Spleen (tissue), 7 donors: ENCODE measurements around the gene GDPD3.

Experiments
- POLR2A ChIP-seq, 3 donors: fragments of 450-650 bp; IDR thresholded peaks; one replicate each; pipeline ENCODE4 v1.5.1; 2017; ENCODE audit warnings: antibody characterized with exemption in 3 of 3, mild to moderate bottlenecking in 1 of 3
- TF ChIP-seq, protein P1 (sequence below), 11 experiments: fragments of 200-600 bp in 7 of 11; fragments of 450-650 bp in 4 of 11; sonication (generic) in 4 of 11; IDR thresholded peaks in 8 of 11; conservative IDR thresholded peaks in 3 of 11; 1 replicate in 7 of 11; 2 replicates in 4 of 11; pipeline versions ENCODE4 v1.4.0 to v1.8.0; 2016 to 2021; ENCODE audit warnings: antibody characterized with exemption in 11 of 11, inconsistent platforms in 4 of 11, mild to moderate bottlenecking in 1 of 11
- donor health status: DM: no; HTN: no; CAD: no; lungs with moderate emphysema.
- donor health status: DM: no; HTN: no; CAD: no.
- donor health status: DM: no; HTN: no; CAD: no.

DNA sequence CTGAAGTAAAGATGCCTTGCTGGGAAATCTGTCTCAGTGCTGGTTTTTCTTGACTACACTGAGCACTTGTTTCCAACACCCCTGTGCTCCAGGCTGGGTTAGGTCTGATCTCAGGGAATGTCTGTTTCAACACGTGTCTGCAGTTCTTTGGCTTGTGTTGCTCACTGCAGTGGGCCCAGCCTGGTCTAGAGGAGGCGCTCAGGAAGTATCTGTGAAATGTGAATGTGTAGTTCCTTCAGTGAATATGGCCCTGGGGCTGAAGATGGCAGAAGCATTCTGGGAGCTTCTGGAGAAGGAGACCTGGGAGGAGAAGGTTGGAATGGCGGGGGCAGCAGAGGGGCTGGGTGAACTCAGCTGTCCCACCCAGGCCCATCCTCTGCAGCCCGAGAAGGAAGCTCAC, 9.2 kb downstream of the GDPD3 start:
- TF ChIP-seq POLR2A (IDR thresholded peaks at IDR 0.05), result no peak
- TF ChIP-seq, protein P1, sequence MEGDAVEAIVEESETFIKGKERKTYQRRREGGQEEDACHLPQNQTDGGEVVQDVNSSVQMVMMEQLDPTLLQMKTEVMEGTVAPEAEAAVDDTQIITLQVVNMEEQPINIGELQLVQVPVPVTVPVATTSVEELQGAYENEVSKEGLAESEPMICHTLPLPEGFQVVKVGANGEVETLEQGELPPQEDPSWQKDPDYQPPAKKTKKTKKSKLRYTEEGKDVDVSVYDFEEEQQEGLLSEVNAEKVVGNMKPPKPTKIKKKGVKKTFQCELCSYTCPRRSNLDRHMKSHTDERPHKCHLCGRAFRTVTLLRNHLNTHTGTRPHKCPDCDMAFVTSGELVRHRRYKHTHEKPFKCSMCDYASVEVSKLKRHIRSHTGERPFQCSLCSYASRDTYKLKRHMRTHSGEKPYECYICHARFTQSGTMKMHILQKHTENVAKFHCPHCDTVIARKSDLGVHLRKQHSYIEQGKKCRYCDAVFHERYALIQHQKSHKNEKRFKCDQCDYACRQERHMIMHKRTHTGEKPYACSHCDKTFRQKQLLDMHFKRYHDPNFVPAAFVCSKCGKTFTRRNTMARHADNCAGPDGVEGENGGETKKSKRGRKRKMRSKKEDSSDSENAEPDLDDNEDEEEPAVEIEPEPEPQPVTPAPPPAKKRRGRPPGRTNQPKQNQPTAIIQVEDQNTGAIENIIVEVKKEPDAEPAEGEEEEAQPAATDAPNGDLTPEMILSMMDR (IDR thresholded peaks at IDR 0.05 in 8 of 11, conservative IDR thresholded peaks at IDR 0.05 in 3 of 11), result no peak
